HG03095 (cell line): ENCODE data around the gene TP53.

ENCODE experiments used
- ATAC-seq: cut with Tn5 transposase; IDR thresholded peaks from one replicate; pipeline ENCODE4 v1.9.1; 2021; ENCODE audit warnings: moderate library complexity; ENCODE audit not compliant: unreplicated experiment

The TP53 gene

GRCh38 chr17:7687072-7687907, at the start of gene TP53:
TSS of gene TP53 (minus strand) at chr17:7687490. CDS start at chr17:7676594, 10,896 bp downstream.
- ATAC-seq = no peak

- no peak for ATAC-seq
These were observed 45.8 kb upstream of the TP53 start for GRCh38 chr17:7732981-7733539.

GRCh38 chr17:7729816-7730215, 42.5 kb upstream of the TP53 start:
- ATAC-seq = no peak

- ATAC-seq = no peak
These were observed 40.6 kb upstream of the TP53 start for GRCh38 chr17:7727886-7728285.

- ATAC-seq = no peak
These were observed 34.3 kb upstream of the TP53 start for GRCh38 chr17:7721612-7722011.

GRCh38 chr17:7720125-7720524, 32.8 kb upstream of the TP53 start:
- no peak for ATAC-seq

- ATAC-seq = no peak
These were observed 32.4 kb upstream of the TP53 start for GRCh38 chr17:7719661-7720060.

- ATAC-seq = no peak
These were observed 30.6 kb upstream of the TP53 start for GRCh38 chr17:7717756-7718350.

- no peak for ATAC-seq
These were observed 29.8 kb upstream of the TP53 start, which contains the start of gene DNAH2 for GRCh38 chr17:7716901-7717755. TSS of gene DNAH2 (plus strand) at chr17:7717744. CDS start at chr17:7719735, 1,991 bp downstream.

GRCh38 chr17:7715936-7716886, 28.9 kb upstream of the TP53 start:
- no peak for ATAC-seq

- ATAC-seq = no peak
These were observed 27.7 kb upstream of the TP53 start for GRCh38 chr17:7714721-7715594.

GRCh38 chr17:7713782-7714181, 26.5 kb upstream of the TP53 start:
- ATAC-seq = no peak

- ATAC-seq = no peak
These were observed 25.0 kb upstream of the TP53 start for GRCh38 chr17:7712111-7712771.

- no peak for ATAC-seq
These were observed 23.9 kb upstream of the TP53 start for GRCh38 chr17:7711051-7711755.

GRCh38 chr17:7710301-7710700, 23.0 kb upstream of the TP53 start:
- no peak for ATAC-seq

GRCh38 chr17:7709031-7709430, 21.7 kb upstream of the TP53 start:
- ATAC-seq = no peak

- no peak for ATAC-seq
These were observed 20.8 kb upstream of the TP53 start for GRCh38 chr17:7707858-7708750.
